Panc1 (cell line): ENCODE data around the gene TCEA3. TPM values are rescaled to one million over a fixed set of nuclear protein-coding genes. Genes with fewer than 3 reads are reported as not detected.

Source experiments
- ATAC-seq: fragments of 200-7000 bp; cut with Tn5 transposase; 2 replicates; pipeline ENCODE4 v1.9.1; 2020; ENCODE audit warnings: mild to moderate bottlenecking, moderate library complexity
- BruUV-seq: library from RNA; stranded (reverse); fragments of 400-500 nt; replicated peaks from 2 replicates; lab custom pipeline; 2021; lab: Mats Ljungman, UMichigan
- CTCF ChIA-PET: fragments of 300-600 bp; sonication (Branson Sonifier 250); formaldehyde crosslinking; loops from one replicate; lab custom pipeline; 2022; ENCODE audit warnings: antibody characterized with exemption; lab: Charles Lee
- POLR2A ChIA-PET: fragments of 300-600 bp; sonication (Branson Sonifier 250); formaldehyde crosslinking; loops from one replicate; lab custom pipeline; 2022; ENCODE audit warnings: antibody characterized with exemption; lab: Charles Lee
- DNase-seq: peaks from one replicate; pipeline ENCODE4 v3.0.0-alpha.2; 2010; ENCODE audit warnings: low read depth, low spot score
- H3K27ac ChIP-seq: 2 replicates; pipeline ENCODE4 v1.5.1; 2011; ENCODE audit warnings: mild to moderate bottlenecking, low read length, inconsistent platforms
- H3K27me3 ChIP-seq: fragments of 200-500 bp; sonication (Bioruptor generic); 2 replicates; pipeline ENCODE4 v1.6.0; 2014; ENCODE audit warnings: low read length, inconsistent platforms; ENCODE audit not compliant: control insufficient read depth, insufficient read depth
- H3K36me3 ChIP-seq: fragments of 200-500 bp; sonication (Bioruptor generic); 2 replicates; pipeline ENCODE4 v1.5.1; 2014; ENCODE audit warnings: inconsistent platforms, mild to moderate bottlenecking, low read length, moderate library complexity; ENCODE audit not compliant: control insufficient read depth, insufficient read depth
- H3K4me1 ChIP-seq: 2 replicates; pipeline ENCODE4 v1.5.1; 2011; ENCODE audit warnings: inconsistent platforms, mild to moderate bottlenecking, low read length, moderate library complexity; ENCODE audit not compliant: control insufficient read depth, insufficient read depth
- H3K4me3 ChIP-seq, 2 experiments: 2 replicates each; pipeline ENCODE4 v1.5.1; 2011 to 2012; ENCODE audit warnings: low read depth in 2 of 2, low read length in 2 of 2, mild to moderate bottlenecking in 2 of 2, inconsistent platforms in 1 of 2, moderate library complexity in 1 of 2
- H3K9me3 ChIP-seq: fragments of 200-500 bp; sonication (Bioruptor generic); 2 replicates; pipeline ENCODE4 v1.5.1; 2014; ENCODE audit warnings: low read depth, mild to moderate bottlenecking, inconsistent platforms, low read length, moderate library complexity; ENCODE audit not compliant: control insufficient read depth, insufficient read depth
- CTCF ChIP-seq: fragments of 450-650 bp; IDR thresholded peaks from 2 replicates; pipeline ENCODE4 v1.5.1; 2017; ENCODE audit warnings: mild to moderate bottlenecking
- POLR2AphosphoS5 ChIP-seq: IDR thresholded peaks from 2 replicates; pipeline ENCODE4 v1.6.1; 2012; ENCODE audit warnings: mild to moderate bottlenecking, low read depth, low read length, moderate library complexity
- REST ChIP-seq, 2 experiments: IDR thresholded peaks; 2 replicates each; pipeline ENCODE4 v1.6.1; 2011 to 2012; ENCODE audit warnings: low read depth in 2 of 2, control low read depth in 1 of 2, low read length in 1 of 2, mild to moderate bottlenecking in 1 of 2, moderate library complexity in 1 of 2; ENCODE audit not compliant: insufficient read depth in 1 of 2
- SIN3A ChIP-seq: IDR thresholded peaks from 2 replicates; pipeline ENCODE4 v1.6.1; 2012; ENCODE audit warnings: low read depth, mild to moderate bottlenecking, low read length, moderate library complexity, borderline replicate concordance; ENCODE audit not compliant: insufficient read depth
- TCF7L2 ChIP-seq: IDR thresholded peaks from 2 replicates; pipeline ENCODE4 v1.6.1; 2011; ENCODE audit warnings: mild to moderate bottlenecking, low read depth, low read length, inconsistent platforms
- in situ Hi-C: cut with HindIII; loops from 2 replicates; pipeline ENCODE4 v1.10.0; 2016; ENCODE audit warnings: low sequenced_read_pairs, low pct_unique_long_range_greater_than_20kb
- intact Hi-C: fragments of 100-400 bp; cut with micrococcal nuclease; formaldehyde crosslinking; loops from one replicate; pipeline ENCODE4 v1.10.0; 2022; ENCODE audit not compliant: unreplicated experiment
- total RNA-seq: library from RNA; stranded (reverse); gene quantifications from one replicate; pipeline ENCODE4 v1.2.1, GENCODE V29; 2021; ENCODE audit not compliant: unreplicated experiment

Gene TCEA3
- total RNA-seq, 1 experiment from 2014 or later: 8.3 TPM

- intact Hi-C loops: no loop called here
- no peak for ATAC-seq
- POLR2A ChIA-PET: interaction anchor here (0.7 kb wide), 1 partner anchor 28 kb away, joined by 3 read pairs; no protein-coding TSS in a partner anchor
Observed at GRCh38 chr1:23422241-23422877, 2.2 kb downstream of the TCEA3 start.

GRCh38 chr1:23421753-23422240 lies 2.8 kb downstream of the TCEA3 start:
- no peaks in the 10 kb centered on the region for H3K9me3 ChIP-seq
- no peaks in the 10 kb centered on the region for H3K27me3 ChIP-seq
- ATAC-seq (no peak), DNase-seq (no peak)
- intact Hi-C loops (no loop called here), in situ Hi-C loops (no loop called here)
- H3K4me3 ChIP-seq: no peak overlapping the region
- H3K27ac ChIP-seq: no peak overlapping the region
- H3K4me1 ChIP-seq: peaks cover 13% of the 10 kb centered on the region
- CTCF ChIA-PET: no interaction called here
- H3K36me3 ChIP-seq: no peaks in the 10 kb centered on the region
- POLR2A ChIA-PET: interaction anchor here (0.7 kb wide), 1 partner anchor 28 kb away, joined by 3 read pairs; no protein-coding TSS in a partner anchor
- no TSS peak for BruUV-seq
- no peak for TF ChIP-seq REST (IDR thresholded peaks at IDR 0.05; ENCODE audit: insufficient read depth in 1 of 2, low read depth in 2 of 2, low read length in 1 of 2)
- no peak for TF ChIP-seq SIN3A
- no peak for TF ChIP-seq POLR2AphosphoS5
- no peak for TF ChIP-seq CTCF
- TF ChIP-seq TCF7L2: no peak

More at GRCh38 chr1:23422241-23422877, 2.2 kb downstream of the TCEA3 start:
- no peak for TF ChIP-seq REST (IDR thresholded peaks at IDR 0.05; ENCODE audit: insufficient read depth in 1 of 2, low read depth in 2 of 2, low read length in 1 of 2)
- no peak for TF ChIP-seq POLR2AphosphoS5
- no peak for TF ChIP-seq SIN3A
- TF ChIP-seq CTCF: no peak
- TF ChIP-seq TCF7L2: no peak
- no peaks in the 10 kb centered on the region for H3K27me3 ChIP-seq
- H3K27ac ChIP-seq: no peak overlapping the region
- no peak for DNase-seq
- no peaks in the 10 kb centered on the region for H3K9me3 ChIP-seq
- no peaks in the 10 kb centered on the region for H3K36me3 ChIP-seq
- CTCF ChIA-PET: interaction anchor here (0.5 to 0.6 kb wide), 2 partner anchors 83 to 112 kb away, joined by 4 to 5 read pairs; no protein-coding TSS in a partner anchor
- H3K4me3 ChIP-seq: no peak overlapping the region
- no TSS peak for BruUV-seq
- in situ Hi-C loops: no loop called here
- peaks cover 13% of the 10 kb centered on the region for H3K4me1 ChIP-seq
